GM10248 (cell line): ENCODE data around the gene EFNA5.
A peak's percentile ranks its signal among the peaks of the same experiment; 100 is the strongest.

Experiments
- CTCF ChIA-PET: fragments of 300-600 bp; sonication (Branson Sonifier 250); formaldehyde crosslinking; extraction: SDS; loops from one replicate; lab custom pipeline; 2021; ENCODE audit warnings: antibody characterized with exemption; lab: Yijun Ruan, JAX
- POLR2A ChIA-PET: fragments of 350-650 bp; sonication (Branson Sonifier 250); formaldehyde crosslinking; extraction: SDS; loops from one replicate; lab custom pipeline; 2020; ENCODE audit warnings: antibody characterized with exemption; lab: Yijun Ruan, JAX
- DNase-seq: peaks from one replicate; pipeline ENCODE4 v3.0.0; 2012; ENCODE audit errors: extremely low spot score
- CTCF ChIP-seq: IDR thresholded peaks from 2 replicates; pipeline ENCODE4 v1.5.1; 2012; ENCODE audit warnings: mild to moderate bottlenecking, low read depth; ENCODE audit errors: extremely low read depth, missing control alignments, control extremely low read depth

Gene EFNA5

GRCh38 chr5:107487056-107487542 lies 183.6 kb downstream of the EFNA5 start:
- CTCF ChIA-PET: interaction anchor here (1.2 to 1.9 kb wide), 2 partner anchors 13 to 85 kb away, joined by 3 to 5 read pairs; no protein-coding TSS in a partner anchor

GRCh38 chr5:107486489-107486888 lies 184.2 kb downstream of the EFNA5 start:
- POLR2A ChIA-PET: no interaction called here

More at GRCh38 chr5:107487056-107487542, 183.6 kb downstream of the EFNA5 start:
- POLR2A ChIA-PET: no interaction called here
- TF ChIP-seq CTCF: no peak
- no peak for DNase-seq

GRCh38 chr5:107485184-107485583 lies 185.6 kb downstream of the EFNA5 start:
- DNase-seq: no peak
- CTCF ChIA-PET: interaction anchor here (1.2 to 1.6 kb wide), 4 partner anchors 9 to 29 kb away, joined by 3 to 5 read pairs (median 4); no protein-coding TSS in a partner anchor
- POLR2A ChIA-PET: interaction anchor here (0.8 kb wide), 1 partner anchor 8 kb away, joined by 3 read pairs; no protein-coding TSS in a partner anchor
- no peak for TF ChIP-seq CTCF

More at GRCh38 chr5:107486489-107486888, 184.2 kb downstream of the EFNA5 start:
- peak; percentile 20 for DNase-seq
- CTCF ChIA-PET: interaction anchor here (1.2 to 1.9 kb wide), 2 partner anchors 14 to 86 kb away, joined by 3 to 5 read pairs; no protein-coding TSS in a partner anchor
- TF ChIP-seq CTCF: no peak

- TF ChIP-seq CTCF: no peak
- ChIA-PET POLR2A (no interaction called here), CTCF (interaction anchor here (1.1 to 1.2 kb wide), 2 partner anchors 9 to 12 kb away, joined by 3 read pairs; no protein-coding TSS in a partner anchor)
- no peak for DNase-seq
Observed at GRCh38 chr5:107484281-107484680, 186.5 kb downstream of the EFNA5 start.

GRCh38 chr5:107483231-107484024 lies 187.3 kb downstream of the EFNA5 start:
- ChIA-PET CTCF (no interaction called here), POLR2A (no interaction called here)
- DNase-seq: no peak
- TF ChIP-seq CTCF: no peak

- ChIA-PET POLR2A (no interaction called here), CTCF (interaction anchor here (0.9 kb wide), 1 partner anchor 23 kb away, joined by 3 read pairs; no protein-coding TSS in a partner anchor)
- no peak for TF ChIP-seq CTCF
- DNase-seq: no peak
Observed at GRCh38 chr5:107478068-107478641, 192.6 kb downstream of the EFNA5 start.
